Right kidney (tissue), 1 donor: ENCODE data around the gene IDI2.

Source experiments
- DNase-seq: peaks from one replicate; pipeline ENCODE4 v3.0.0-alpha.2; 2016

The IDI2 gene

DNA sequence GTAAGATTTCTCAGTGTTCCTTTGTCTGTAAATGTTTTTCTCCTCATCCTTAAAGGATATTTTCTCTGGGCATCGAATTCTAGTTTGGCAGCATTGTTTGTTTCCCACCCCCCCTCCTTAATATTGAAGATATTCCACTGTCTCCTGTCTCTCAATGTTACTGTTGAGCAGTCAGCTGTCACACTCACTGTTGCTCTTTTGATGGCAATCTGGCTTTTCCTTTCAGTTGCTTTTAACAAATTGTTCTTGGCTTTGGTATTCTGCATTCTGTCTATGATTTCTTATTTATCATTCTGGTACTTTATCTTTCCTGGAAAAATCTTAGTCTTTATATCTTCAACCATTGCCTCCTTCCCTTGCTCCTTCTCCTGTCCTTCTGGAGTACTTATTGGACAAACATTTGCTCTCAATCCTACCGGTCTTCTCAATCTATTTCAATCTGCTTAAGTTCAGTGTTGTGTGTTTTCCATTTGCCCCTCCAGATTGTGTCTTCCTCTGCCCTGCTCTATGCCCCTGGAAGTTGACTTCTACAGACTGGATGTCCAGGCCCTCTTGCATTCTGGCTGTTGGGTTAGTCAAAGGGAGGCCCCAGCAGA lies 46.7 kb downstream of the IDI2 start:
- no peak for DNase-seq

DNA sequence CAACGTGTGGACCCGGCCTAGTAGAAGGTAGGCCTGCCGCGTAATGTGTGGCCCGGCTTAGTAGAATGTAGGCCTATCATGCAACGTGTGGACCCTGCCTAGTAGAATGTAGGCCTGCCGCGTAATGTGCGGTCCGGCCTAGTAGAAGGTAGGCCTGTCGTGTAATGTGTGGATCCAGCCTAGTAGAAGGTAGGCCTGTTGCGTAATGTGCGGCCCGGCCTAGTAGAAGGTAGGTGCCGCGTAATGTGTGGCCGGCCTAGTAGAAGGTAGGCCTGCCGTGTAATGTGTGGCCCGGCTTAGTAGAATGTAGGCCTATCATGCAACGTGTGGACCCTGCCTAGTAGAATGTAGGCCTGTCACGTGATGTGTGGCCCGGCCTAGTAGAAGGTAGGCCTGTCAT lies 49.3 kb downstream of the IDI2 start:
- DNase-seq: no peak

DNA sequence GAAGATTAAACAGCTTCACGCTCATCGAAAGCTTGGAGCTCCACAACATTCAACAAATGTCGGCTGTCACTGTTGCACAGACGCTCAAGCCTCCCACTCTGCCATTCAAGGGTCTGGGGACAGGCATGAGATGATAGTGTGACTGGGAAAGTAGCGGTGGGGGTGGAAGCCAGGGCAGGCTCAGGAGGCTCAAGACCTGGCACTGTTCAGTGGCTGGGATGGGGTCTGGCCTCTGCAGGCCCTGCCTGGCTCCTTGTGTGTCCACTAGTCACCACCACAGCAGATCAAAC lies 50.9 kb downstream of the IDI2 start:
- DNase-seq: no peak

DNA sequence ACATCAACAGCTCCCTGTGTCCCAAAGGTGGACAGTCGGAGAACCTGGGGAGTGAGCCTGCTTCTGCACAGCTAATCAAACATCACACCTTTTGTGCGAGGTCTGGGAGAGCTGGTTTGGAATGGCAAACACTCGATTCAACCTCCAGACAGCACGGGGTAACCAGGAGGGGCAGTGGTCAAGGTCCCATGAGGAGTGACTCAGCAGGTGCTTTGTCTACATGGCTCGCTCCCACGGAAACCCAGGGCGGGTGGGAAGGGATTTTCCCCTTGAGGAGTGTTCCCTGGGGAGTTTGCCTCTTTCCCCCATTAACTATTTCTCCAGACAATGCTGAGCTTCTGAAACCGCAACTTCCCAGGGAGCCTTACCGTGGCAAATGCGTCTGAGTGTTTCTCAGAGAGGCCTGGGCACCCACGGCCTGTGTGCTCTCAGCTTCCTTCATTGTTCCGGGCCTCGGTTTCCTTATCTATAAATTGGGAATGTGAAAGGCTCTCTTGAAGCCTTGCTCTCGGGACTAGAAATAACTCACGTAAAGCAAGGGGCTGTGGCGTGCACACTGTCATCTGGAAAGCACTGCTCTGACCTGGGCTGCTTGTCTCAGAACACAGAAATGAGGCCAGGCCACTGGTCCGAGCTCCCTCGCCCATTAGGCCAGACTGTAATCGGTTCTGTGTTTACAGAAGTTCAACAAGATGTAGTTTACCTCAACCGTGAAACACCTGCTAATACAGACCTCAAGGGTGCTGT lies 51.4 kb downstream of the IDI2 start:
- DNase-seq: no peak

DNA sequence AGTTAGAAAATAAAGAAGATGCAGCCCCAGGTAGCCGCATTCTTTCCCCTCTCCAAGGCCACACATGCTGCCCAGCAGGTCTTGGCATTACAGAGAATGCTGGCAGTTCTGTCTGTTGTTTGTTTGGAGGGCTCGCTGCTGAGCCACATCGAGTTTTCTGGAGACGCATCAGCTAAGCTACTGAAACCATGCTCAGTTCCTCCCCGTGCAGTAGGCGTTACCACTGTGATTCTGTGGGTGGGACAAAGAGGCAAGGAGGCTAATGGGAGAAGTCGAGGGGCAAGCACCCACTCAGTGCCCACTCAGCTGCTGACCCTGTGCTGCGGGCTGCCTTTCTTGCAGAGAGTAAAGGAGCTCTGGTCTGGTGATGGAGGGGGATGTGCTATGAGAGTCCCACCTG lies 52.9 kb downstream of the IDI2 start:
- no peak for DNase-seq

DNA sequence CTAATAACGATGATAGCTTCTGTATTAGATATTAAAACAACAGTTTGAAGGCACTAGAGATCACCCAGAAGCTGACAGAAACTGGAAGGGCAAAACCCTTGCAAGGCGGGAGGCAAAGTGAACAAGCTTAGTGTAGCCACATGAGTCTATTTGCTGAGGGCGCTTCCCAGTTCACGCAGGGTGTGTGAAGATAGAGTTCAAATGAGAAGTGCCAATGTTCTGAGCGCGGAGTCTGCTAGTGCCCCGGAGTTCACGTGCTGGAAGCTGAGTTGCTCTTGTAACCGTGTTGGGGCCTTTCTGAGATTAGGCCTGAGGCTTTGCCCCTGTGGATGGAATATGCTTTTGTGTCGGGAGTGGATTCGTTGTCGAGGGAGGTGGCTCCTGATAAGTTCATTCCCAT lies 54.0 kb downstream of the IDI2 start:
- no peak for DNase-seq

DNA sequence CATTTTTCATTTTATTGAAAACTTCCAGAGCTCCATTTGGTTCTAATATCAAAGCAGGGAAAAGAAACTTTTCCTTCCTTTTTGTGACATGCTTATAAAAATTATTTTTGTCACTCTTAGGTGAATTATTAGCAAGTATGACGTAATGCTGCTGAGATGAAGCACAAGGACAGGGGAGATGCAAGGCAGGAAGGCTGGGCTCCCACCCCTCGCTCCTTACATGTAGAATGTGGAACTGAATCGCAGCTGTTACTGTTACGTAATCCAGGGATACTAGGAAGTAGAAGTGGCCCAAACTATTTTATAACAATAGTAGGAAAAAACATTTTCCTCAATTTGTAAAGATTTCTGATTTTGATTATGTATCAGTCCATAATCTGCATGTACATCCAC lies 54.5 kb downstream of the IDI2 start:
- DNase-seq: no peak

DNA sequence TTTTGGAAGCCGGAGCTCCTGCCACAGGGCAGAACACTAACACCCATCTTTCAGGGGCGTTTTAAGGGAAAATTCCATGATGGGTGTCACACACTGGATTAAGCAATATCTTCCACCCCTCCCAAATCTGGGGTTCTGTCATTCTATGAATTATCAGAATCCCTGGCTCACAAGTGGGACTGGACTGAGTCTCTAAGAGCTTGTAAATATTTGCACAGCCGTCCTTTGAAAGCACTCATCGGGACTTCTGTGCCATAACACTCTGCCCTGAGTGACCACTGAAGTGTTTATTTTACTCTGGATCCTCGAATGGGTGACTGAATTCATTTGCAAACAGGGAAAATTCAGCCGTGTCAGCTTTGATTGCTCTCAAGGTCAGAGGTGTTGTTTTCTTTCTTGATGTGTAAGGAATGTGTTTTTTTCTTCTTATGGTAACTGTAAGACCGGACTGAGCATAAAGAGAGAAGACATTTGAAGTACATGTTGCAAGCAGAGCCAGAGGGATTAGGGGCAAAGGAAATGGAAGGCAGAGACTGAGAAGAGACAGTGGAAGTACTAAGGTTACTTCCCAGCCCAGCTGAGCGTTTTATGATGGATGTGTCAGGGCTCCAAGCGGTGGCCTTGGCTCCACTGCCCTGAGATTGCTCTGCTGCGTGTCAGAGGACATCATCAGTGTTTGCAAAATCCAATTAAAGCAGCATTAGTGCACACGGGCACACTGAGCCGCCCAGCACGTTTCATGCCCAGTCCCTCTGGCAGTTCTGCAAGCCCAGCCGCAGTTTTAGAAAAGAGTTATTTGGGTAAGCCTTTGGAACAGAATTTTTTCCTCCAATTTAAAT lies 55.1 kb downstream of the IDI2 start:
- DNase-seq: peak; percentile 34

DNA sequence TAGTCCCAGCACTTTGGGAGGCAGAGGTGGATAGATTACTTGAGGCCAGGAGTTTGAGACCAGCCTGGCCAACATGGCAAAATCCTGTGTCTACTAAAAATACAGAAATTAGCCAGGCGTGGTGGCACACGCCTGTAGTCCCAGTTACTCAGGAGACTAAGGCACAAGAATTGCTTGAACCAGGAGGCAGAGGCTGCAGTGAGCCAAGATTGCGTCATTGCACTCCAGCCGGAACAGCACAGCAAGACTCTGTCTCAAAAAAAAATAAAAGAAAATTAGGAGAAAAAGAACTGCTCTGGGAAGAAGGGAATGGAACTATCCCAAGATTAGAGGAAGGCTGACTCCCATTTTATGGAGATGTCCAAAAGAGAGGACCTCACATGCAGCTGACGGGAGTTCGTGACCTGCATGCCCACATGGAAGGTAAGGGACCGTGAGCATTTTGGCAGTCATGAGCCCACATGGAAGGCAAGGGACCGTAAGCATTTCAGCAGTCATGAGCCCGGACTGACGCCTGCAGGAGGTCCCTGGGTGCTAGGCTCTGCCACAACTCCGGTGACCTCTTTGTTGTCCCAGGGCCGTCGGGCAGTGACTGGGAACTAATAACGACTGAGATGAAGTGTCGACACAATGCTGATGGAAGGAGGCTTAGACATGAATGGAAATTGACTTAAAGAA lies 56.0 kb downstream of the IDI2 start:
- DNase-seq: no peak
